ENCODE data around the gene STARD4. TPM values are rescaled to one million over a fixed set of nuclear protein-coding genes. Genes with fewer than 3 reads are reported as not detected.

Gene STARD4
- total and polyA plus RNA-seq, 2 of the 13 experiments (the other 11 are each of a cell fraction or from before 2014, with no cell fraction given) = 27.4 to 66.9 TPM

- TF ChIP-seq ARHGAP35 (CRISPR knock-in tag; IDR thresholded peaks at IDR 0.05; ENCODE audit: borderline replicate concordance) (peak; percentile 71; the same call in 1 of the 2 replicates), MTF1 (CRISPR knock-in tag; IDR thresholded peaks at IDR 0.05) (no peak), PHF21A (CRISPR knock-in tag; IDR thresholded peaks at IDR 0.05) (peak; percentile 97), ZNF451 (CRISPR knock-in tag; IDR thresholded peaks at IDR 0.05) (peak; percentile 82), ATF2 (CRISPR knock-in tag; IDR thresholded peaks at IDR 0.05) (peak; percentile 26; the same call in 1 of the 2 replicates), HIVEP1 (CRISPR knock-in tag; IDR thresholded peaks at IDR 0.05) (peak; percentile 97), ZNF260 (CRISPR knock-in tag; IDR thresholded peaks at IDR 0.05; ENCODE audit: borderline replicate concordance, low read depth) (no peak), CTCF (CRISPR knock-in tag; IDR thresholded peaks at IDR 0.05) (no peak), REL (CRISPR knock-in tag; conservative IDR thresholded peaks at IDR 0.05) (no peak), SP1 (IDR thresholded peaks at IDR 0.05) (no peak), SP1 (CRISPR knock-in tag; IDR thresholded peaks at IDR 0.05) (peak; percentile 91), ZNF333 (CRISPR knock-in tag; IDR thresholded peaks at IDR 0.05; ENCODE audit: borderline replicate concordance) (no peak), KDM2A (CRISPR knock-in tag; IDR thresholded peaks at IDR 0.05; ENCODE audit: borderline replicate concordance, low read depth) (peak; percentile 56; the same call in 1 of the 2 replicates), TBL1XR1 (IDR thresholded peaks at IDR 0.05; ENCODE audit: borderline replicate concordance, low read length, partially characterized antibody) (peak; percentile 44), CCDC6 (CRISPR knock-in tag; IDR thresholded peaks at IDR 0.05) (0 out of 2 replicates have a peak, but pooled peaks have one; percentile 60), ISL2 (CRISPR knock-in tag; IDR thresholded peaks at IDR 0.05) (peak; percentile 54), ZNF589 (CRISPR knock-in tag; conservative IDR thresholded peaks at IDR 0.05) (peak; percentile 79; the same call in 1 of the 2 replicates), PHF5A (CRISPR knock-in tag; IDR thresholded peaks at IDR 0.05; ENCODE audit: low read depth, unreplicated experiment) (no peak), HNF4G (IDR thresholded peaks at IDR 0.05; ENCODE audit: borderline replicate concordance, low read depth, low read length) (0 out of 2 replicates have a peak, but pooled peaks have one; percentile 67), HNF4G (CRISPR knock-in tag; IDR thresholded peaks at IDR 0.05; ENCODE audit: borderline replicate concordance, low read depth) (0 out of 2 replicates have a peak, but pooled peaks have one; percentile 19), ARNTL (CRISPR knock-in tag; IDR thresholded peaks at IDR 0.05) (peak; percentile 72), SALL2 (CRISPR knock-in tag; IDR thresholded peaks at IDR 0.05) (peak; percentile 57), TOPORS (CRISPR knock-in tag; IDR thresholded peaks at IDR 0.05) (0 out of 2 replicates have a peak, but pooled peaks have one; percentile 9), ZNF274 (CRISPR knock-in tag; IDR thresholded peaks at IDR 0.05) (peak; percentile 56; the same call in 1 of the 2 replicates), KLF13 (CRISPR knock-in tag; IDR thresholded peaks at IDR 0.05) (no peak), HNF4A (CRISPR knock-in tag; IDR thresholded peaks at IDR 0.05) (peak; percentile 31; the same call in 1 of the 2 replicates), ZUFSP (CRISPR knock-in tag; IDR thresholded peaks at IDR 0.05; ENCODE audit: borderline replicate concordance) (no peak)
Measured at GRCh38 chr5:111512375-111513130, at the start of gene STARD4 (continued).
